HT-29 (cell line): ENCODE data around the gene FKBP7. TPM values are rescaled to one million over a fixed set of nuclear protein-coding genes. Genes with fewer than 3 reads are reported as not detected.
A peak's percentile ranks its signal among the peaks of the same experiment; 100 is the strongest.
"Not testable (repeated sequence)": the region's sequence is repeated elsewhere in the genome, so short reads cannot be mapped to it uniquely, and the experiment has no call there.

Source experiments
- DNase-seq: peaks from one replicate; pipeline ENCODE4 v3.0.0-alpha.2; 2015; ENCODE audit warnings: low spot score
- total RNA-seq: library from RNA; depleted of rRNA; stranded (reverse); fragments of >200 nt; shearing (Covaris generic); gene quantifications from 2 replicates; pipeline ENCODE4 v1.2.3, GENCODE V29; 2014

The FKBP7 gene
- total RNA-seq, 1 experiment from 2014 or later = 0.03 TPM

DNA sequence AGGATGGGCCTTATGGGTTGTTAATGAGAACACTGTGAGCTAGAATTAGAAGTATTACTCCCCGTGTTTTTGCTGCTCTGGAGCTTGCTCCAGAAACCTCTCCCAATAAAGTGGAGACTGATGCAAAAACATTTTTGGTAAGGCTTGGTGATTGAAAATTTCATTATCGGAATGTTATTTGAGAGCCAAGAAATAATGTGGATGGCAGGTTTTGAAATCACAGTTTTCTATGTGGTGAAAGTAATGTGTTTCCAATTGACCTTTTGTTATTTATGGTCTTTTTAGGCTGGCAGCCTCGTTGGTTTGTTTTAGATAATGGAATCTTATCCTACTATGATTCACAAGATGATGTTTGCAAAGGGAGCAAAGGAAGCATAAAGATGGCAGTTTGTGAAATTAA, 7.0 kb upstream of the FKBP7 start:
- DNase-seq = no peak

DNA sequence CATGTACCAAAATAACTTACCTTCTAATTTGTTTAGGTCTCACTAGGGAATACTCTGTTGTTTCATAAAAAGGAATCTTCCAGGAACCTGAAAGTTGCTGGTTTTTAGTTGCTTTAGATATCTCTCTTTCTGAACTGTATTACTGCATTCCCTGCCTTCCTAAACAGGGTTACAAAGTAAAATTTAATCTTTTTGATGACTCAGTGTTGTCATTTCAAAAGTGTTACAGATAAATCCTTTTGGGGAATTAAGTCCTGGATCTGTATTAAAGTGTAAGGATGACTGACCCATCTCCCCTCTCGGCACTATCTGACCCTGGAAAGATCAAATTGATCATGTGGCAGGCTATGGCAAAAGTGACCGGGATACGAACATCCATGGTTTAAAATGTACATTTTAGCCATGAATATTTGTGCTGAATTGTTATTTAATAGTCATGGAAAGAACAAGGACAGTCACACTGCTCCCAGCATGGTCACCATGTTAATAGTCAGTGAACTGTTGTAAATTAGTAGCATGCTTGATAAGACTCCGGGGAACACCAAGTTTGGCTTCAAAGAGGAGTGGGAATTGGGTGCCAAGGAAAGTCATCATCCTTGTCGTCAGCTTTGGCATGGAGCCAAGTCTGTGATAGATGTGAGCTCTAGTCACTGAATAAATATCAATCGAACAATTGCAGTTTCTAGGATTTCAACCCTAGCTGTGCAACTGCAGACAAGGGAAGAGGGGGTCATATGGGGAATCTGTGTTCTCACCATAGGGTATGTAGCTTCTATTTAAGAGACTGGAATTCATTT, 6.0 kb upstream of the FKBP7 start:
- DNase-seq = peak; percentile 49

DNA sequence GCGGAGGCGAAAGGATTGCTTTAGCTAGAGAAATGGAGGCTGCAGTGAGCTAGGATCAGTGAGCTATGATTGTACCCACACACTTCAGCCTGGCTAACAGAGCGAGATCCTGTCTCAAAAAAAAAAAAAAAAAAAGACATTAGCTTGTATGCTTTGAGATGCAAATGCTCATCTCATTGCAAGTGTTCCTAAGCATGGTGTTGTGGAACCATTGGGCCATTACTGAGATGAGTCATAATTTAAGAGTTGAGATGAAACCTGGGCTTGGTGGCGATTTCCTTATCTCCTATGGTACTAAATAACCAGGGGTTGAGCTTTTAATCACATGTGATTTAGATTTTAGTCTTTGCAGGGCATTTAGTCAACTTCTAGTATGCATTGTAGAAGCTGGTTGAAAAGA, 4.0 kb upstream of the FKBP7 start:
- DNase-seq = no peak

DNA sequence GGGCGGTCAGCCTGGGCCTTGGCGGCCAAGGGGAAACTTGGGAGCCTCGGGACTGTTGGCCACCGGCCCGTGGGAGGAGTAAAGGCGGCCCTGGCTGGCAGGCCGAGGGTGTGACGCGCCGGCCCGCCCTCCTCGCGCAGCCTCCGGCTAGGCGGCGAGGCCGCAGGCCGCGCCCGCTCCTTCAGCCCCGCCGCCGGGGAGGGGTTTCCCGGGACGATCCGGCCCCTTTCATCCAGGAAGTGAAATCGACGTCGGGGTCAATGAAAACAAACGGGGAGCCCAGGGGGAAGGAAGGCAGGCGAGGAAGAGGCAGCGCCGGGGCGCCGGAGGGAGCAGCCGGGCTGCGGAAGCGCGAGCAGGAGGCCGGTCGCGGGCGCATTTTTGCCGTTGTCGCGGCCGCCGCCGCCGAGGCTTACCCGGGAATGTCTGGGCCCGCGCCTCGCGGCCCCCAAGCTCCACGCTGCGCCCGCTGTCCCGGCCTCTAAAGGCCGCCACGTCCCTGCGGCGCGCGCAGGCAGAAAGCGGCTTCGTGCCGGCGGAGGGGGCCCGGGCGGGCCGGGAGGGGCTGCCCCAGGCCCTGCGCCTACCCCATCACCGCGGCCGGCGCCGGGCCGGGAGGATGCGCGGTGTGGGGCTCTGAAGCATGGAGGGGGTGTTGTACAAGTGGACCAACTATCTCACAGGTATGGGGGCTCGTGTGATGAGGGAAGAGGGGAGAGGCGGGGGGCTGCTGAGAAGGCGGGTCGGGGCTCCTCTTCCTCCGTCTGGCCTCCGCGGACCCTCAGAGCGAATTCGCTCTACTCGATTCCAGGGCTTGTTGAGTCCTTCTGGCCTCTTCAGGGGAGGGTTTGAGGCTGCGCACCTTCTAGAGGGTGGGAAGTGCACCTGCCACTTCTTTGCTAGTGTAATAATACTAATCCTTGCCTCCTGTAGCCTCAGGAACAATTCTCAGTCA, 2.1 kb upstream of the FKBP7 start, which contains the start of gene PLEKHA3:
Gene PLEKHA3, plus strand, starts transcription at position 231 of the 955 bp plus-strand sequence. Its CDS starts 413 bp downstream, at position 644.
- DNase-seq = peak; percentile 90

DNA sequence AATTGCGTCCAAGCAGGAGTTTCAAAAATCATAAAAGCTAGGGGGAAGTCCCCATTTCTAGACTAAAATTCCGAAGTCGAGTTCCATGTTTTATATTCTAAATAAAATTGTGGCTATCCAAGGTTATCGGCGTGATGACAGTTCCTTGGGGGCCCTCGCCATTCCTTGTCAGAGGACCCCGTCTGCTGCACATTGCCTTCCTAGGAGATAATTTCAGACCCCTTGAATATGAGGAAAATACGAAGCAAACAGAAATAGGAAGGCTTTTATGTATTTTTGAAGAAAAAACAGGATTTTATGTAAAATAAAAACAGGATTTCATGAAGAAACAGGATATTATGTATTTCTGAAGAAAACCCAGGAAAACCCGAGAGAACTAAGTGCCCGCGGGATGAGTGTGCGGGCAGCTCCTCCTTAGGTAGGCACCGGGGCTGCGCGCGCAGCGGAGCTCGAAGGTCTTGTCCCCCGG, 1.4 kb upstream of the FKBP7 start:
- peak; percentile 5 for DNase-seq

DNA sequence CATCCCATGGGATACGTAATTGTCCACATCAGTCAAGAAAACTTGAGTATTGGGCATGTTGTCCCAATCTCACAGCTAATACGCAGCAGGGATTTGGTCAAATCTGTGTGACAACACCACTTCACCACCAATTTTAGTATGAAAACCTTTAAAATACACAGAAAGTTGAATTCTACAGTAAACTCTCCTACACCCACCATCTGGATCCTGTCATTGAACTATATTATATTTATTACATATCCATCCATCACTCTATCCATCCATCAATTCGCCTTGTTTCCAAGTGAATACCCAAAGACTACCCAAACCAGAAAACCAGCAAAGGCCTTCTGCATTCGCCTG, 846 bp upstream of the FKBP7 start:
- DNase-seq = no peak

DNA sequence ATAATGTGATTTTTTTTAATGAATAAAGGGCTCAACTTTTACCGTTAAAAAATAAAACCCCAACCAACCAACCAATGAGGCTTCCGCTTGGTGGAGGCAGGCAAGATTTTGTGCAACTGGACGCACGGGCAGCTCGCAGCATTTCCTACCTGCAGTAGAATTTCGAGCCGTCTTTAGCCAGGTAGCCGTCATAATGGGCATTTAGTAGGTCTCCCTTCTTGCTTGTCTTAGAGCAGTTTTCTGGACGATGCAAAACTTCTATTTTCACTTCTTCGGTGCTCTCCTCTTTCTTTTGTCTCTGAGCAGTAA, 316 bp downstream of the FKBP7 start:
- no peak for DNase-seq

DNA sequence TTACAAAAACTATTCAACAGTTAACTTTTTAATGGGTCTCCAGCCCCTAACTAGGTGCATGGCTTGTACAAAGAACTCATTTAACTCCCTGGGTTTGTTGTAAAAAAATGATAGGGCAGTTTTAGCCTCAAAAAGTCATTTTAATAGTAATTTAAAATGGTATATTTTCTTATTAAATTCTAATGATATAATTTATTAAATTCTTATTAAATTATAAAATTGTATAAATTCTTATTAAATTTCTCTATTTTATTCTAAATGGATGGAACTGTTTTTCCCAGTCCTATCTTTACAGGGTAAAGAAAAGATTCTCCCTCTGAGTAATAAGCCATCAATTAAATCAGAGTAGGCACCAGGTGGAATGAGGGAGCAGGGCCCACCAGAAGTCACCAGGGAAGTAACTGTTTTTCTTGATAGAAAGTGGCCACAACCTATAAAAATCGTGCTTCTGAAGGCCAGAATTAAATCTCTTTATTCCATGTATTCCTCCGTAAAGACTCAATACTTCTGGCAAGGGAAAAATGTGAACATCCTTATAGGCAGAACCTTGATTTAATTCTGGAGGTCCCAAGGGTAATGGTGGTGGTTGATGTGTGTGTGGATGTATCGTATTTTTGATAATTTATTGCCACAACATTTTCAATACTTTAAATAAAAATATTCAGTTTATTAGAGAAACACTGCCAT, 814 bp downstream of the FKBP7 start:
- DNase-seq = no peak

DNA sequence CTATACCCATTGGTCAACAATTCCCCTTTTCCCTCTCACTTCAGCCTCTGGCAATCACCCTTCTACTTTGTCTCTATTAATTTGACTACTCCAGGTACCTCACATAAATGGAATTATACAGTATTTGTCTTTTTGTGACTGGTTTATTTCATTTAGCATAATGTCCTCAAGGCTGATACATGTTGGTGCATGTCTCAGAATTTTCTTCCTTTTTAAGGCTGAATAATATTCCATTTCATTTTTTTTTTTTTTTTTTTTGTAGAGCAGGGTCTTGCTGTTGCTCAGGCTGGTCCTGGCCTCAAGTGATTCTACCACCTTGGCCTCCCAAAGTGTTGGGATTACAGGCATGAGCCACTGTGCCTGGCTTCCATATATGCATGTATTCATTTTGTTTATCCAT, 1.9 kb downstream of the FKBP7 start:
- no peak for DNase-seq

DNA sequence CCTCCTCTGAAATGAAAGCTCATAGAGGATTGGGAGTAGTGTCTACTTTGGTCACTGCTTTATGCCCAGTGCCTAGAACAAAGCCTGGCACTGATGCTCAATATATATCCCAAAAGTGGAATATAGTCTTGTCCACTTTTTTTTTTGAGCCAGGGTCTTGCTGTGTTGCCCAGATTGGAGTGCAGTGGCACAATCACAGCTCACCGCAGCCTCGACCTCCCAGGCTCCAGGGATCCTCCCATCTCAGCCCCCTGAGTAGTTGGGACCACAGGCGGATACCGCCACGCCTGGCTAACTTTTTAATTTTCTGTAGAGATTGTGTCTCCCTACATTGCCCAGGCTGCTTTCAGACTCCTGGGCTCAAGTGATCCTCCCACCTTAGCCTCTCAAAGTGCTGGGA, 3.8 kb downstream of the FKBP7 start:
- DNase-seq = no peak

DNA sequence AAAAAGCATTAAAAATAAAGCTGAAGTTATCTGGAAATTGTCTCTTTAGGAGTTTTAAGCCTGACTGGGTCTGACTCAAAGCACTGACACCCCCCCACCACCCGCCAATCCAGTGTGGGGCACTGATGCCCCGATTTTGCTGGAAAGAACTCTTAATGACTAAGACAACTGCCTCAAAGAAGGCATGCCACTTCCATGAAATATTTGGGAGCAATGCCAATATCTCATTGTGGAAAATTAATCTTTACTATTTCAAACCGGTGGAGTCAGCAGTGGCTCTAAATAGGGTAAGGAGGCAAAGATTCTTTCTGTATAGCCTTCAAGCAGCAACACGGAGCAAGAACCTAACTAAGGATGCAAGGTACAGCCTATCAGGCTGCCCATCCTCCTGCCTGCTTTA, 4.5 kb downstream of the FKBP7 start:
- no peak for DNase-seq

DNA sequence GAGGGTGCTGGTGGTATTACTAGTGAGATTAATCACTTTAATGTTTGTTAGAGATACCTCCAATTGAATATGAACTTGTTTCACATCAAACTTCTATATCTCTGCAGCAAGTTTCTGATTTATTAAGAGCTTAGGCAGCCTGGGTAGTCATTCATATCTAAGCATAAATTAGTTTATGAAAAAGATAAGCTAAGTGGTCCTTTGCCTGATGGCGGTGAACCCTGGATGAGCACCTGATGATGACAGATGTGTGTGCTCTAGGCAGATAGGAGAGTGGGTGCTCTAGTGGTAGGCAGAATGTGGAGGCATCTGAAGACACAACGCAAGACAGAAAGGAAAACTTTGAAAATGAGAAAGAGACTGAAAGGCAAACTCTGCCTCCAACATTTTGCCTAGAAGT, 5.0 kb downstream of the FKBP7 start:
- no peak for DNase-seq

DNA sequence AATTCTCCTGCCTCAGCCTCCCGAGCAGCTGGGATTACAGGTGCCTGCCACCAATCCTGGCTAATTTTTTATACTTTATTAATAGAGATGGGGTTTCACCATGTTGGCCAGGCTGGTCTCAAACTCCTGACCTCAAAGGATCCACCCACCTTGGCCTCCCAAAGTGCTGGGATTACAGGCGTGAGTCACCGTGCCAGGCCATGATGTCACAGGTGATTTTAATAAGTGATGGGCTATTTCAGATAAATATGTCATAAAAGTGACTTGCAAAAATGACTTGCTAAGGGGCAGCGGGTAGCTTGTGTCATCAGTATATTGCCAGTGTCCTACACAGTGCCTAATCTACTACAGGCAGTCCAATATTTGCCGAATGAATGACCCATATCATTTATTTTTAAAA, 7.1 kb downstream of the FKBP7 start:
- DNase-seq = not testable (repeated sequence)

DNA sequence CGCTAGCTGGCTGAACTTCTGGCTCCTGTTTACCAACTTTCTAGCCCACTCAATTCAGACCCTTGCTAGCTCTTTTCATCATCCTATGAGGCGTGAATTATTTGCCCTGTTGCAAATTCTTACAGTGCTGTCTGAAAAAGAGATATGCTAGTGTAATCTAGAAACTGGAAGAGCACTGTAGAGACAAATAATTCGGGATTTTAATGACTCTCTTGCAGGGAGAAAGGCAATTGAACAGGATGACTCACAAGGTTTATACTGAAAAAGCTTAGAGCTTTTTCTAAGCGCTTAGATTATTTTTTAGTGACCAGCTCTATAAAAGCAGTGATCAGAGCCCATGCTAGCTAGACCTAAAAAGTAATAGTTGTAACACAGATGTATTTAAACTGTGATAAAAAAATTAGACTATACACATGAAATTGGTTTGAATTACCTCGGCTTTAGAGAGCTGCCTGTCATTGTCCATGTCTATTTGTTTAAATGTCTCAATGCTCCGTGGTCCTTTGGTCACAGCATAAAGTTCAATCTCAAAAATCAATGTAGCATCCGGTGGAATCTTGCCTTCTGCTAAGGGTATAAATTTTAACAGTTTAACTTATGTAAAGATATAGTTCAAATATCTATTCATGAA, 9.1 kb downstream of the FKBP7 start:
- DNase-seq = no peak

DNA sequence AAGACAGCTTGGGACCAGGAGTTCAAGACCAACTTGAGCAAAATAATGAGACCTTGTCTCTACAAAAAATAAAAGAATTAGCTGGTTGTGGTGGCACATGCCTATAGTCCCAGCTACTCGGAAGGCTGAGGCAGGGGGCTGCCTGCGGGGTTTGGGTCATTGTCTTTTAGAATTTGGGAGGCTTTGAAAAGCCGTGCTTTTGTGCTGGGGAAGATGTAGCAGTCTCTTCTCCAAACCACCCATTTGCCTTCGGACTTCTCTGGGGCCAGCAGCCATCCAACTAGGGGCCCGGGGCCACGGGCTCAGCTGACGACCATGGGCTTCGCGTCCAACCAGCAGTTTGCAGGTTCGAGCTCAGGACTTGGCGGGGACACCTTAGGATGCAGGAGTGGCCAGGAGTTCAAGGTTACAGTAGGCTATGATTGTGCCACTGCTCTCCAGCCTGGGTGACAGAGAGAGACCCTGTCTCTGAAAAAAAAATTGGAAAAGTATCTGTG, 21.0 kb downstream of the FKBP7 start:
- DNase-seq = no peak

DNA sequence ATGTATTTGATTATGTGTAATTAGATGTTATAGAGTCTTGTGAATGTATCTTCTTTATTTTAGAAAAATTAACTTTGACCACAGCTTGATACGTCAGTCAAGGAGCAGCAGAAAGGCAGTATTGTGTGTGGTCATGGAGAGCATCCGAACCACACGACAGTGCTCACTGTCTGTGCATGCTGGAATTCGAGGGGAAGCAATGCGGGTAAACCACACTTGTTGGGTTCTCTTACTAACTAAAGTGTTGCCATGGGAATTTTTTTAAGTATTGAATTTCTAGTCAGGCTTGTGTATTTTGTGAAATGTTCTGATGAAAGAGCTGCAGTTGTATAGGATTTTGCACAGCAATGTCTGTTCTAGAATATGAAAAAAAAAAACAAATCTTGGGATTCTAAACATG, 22.5 kb downstream of the FKBP7 start:
- DNase-seq = no peak

DNA sequence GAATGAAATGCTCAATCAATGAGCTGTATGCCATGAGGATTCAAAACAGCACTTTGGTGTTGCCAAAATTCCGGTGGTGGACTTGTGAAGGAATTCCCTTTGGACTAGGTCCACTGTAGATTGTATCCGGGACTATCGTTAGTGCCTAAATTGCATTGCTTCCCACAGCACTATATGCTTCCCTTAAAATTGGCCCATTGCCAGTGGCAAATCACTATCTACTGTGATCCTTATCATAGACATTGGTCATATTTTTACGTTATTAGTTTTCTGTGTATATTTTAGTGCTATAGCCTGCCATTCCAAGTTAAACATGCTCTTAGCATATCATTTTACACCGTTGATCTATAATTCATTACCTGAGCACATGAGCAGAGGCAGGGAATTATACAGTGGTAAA, 25.5 kb downstream of the FKBP7 start:
- DNase-seq = no peak

DNA sequence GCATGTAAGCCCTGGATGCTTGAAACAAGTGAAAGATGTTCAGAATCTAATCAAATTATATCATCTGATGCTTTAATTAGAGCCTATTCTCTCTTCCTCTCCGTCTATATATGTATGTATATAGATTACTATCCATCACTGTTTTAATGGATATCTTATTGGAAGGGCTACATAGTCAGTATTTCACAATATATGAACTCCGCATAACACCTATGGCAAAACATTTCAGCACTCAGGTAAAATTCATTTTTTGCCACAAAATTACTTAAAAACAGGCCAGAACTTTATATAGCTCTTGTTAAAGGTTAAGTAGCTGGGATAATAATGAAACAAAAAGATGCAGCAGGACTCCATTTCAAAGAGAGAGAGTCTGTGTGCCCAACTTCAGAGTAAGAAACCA, 26.1 kb downstream of the FKBP7 start:
- DNase-seq = no peak

DNA sequence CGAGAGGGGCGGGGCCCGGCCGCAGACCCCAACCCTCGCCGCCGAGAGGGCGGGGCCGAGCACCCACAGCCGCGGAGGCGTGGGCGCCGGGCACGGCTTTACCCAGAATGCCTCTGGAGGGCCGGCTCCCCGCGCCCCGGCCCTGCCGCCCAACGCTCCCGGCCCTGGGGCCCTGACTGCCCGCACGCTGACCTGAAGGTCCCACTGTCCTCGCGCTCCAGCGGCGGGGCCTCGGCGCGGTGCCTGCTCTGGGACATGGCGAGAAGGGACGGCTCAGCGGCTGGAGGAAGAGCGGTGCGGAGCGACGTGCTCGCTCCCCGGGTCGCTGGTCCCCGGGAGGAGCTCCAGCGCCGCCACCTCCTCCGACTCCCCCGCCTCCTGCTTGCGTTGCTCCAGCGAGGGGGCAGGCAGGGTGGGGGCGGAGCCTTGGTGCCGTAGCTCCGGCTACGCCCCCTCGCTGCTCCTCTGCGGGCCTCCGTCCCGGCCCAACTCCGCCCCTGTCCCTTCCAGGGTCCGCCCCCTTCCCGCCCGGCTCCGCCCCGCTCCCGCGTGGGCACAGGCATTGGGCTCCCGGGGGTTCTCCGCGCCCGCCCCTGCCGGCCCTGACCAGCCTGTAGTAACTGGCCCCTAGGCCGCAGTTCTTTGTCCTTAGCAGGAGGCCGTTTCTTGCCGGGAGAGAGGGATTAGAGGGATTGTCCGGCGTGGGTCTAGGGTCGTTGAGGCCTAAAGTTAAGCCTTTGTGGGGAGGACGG, 27.4 kb downstream of the FKBP7 start, which contains the start of the genes PJVK and PRKRA:
Gene PJVK, plus strand, starts transcription at position 605 of the 752 bp plus-strand sequence. CDS start 2,032 bp downstream, outside the sequence.
Gene PRKRA, minus strand, starts transcription at position 402 of the 752 bp plus-strand sequence. Its CDS starts 145 bp downstream, at position 257.
- DNase-seq = peak; percentile 95

DNA sequence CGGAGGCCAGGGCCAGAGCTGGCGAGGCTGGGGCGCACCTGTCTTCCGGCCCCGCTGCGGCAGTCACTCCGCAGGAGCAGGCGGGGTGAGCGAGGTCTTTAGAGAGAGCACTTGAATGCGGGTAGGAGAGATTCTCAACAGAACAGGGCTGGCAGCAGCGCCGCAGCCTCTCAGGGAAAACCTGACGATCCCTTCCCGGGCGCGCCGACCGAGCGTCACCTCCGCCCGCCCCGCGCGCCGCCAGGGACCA, 28.0 kb downstream of the FKBP7 start:
- DNase-seq = no peak
